HG02588 (cell line): ENCODE data around the gene CD44.

Source experiments
- ATAC-seq: cut with Tn5 transposase; IDR thresholded peaks from one replicate; pipeline ENCODE4 v1.9.1; 2021; ENCODE audit warnings: mild to moderate bottlenecking, moderate library complexity; ENCODE audit not compliant: unreplicated experiment

The CD44 gene

DNA sequence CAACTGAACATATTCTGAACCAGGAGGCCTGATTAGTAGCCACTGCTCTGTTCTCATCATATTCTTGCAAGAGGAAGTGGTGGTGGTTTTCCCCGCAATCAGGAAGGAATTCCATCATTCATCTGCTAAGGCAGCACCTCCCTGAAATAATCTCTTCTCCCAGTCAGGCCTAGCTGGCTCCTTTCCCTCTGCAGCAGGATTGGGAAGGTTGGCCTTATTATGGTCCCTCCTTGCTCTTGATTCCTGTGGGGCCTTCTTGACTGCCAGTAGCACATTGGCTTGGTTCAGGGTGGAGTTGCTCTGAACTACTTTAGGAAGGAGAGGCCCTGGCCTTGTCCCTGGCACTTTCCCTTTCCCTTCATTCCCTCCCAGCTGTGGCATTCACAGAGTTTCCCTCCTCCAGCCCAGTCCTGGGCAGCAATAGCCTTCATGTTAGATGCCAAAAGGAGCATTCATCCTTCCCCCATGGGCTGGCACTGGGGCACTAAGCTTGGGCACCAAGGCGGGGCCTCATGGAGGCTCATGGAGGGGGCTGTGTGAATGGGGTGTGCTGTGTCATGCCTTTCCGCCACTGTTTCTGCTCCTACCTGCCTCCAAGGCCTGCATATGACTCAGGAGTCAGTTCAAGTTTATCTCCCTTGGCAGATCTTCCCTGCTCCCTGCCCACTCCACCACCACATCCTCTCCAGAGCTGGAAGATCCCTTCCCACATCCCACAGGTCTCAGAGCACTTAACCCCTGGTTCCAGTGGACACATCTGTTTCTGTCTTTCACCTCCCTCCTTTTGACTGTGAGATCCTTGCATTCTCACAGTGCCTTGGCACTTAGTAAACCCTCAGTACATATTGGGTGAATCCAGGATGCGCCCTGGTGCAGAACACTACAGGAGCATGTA, 27.6 kb upstream of the CD44 start:
- ATAC-seq, result no peak

DNA sequence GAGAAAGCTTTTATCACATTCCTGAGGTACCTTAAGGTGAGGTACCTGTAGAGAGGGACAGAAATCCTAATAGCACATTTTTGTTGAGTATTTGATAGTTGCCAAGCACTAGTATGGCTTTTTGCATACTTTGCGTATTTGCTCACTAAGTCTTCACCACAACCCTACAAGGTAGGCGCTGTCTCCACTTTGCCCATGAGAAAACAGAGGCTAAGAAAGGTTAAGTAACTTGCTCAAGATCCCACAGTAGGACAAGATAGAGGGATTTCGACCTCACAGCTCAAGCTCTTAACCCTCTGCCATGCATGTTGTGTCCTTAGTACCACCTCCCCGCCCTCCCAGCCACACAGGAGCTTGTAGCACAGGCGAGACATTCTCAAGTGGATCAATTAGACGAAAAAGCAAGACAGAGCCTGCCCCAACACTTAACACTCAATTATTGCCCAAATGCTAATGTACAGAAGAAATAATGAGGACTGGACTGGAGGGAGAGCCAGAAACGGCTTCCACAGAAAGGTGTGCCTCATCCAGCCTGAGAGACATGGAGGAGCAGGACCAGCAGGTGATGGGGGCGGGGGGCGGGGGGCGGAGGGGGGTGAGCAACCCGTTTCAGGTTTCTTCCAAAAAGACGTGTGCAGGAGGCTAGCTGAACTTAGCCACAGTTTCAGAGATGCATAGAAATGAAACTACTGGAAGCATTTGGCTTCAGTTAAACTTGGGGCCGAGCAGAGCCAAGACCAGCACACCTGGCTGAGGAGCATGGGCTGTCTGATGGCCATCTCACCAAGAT, 26.7 kb upstream of the CD44 start:
- no peak for ATAC-seq

DNA sequence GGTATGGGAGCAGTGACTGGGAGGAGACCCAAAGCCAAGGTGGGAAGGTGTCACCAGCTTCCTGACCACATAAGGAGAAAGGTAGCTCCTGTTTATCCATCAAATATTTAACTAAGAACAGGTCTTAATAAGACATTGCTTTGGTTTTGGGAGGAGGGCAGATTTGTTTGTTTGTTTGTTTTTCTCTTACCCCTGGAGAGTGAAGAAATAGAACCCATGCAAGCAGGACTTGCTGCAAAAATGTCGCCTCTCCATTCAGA, 26.2 kb upstream of the CD44 start:
- no peak for ATAC-seq

DNA sequence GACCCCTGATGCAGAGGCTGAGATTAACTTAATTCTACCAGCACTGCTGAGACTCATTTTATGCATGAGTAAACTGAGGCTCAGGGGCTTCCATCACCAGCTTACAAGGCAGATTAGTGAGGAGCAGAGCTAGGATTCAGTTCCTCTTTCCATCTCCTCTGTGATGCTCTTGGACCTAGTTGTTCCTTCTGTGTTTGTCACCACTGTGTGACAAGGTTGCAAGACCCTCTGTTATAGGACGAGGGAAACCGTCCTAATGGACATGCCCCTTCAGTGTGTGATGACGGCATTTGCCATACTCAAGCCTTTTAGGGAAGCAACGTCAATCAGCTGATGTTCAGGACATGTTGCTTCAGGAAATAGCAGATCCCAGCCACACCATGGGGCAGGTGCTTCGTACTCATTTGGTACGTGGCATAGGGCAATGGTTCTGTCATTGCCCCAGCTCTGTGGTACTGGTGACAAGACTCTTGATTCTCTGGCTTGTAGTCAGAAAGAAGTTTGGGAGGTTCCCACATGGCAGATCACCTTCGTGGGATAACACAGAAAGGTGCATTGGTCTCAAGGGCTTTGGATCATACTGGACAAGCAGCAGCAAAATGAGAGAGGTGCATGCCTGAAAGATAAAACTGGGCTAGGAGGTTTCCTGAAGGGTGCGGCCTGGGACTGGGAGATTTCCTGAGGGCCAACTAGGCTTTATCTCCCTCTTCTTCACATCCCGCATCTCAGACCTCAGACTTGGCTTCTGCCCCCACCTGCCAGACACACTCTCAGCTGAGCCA, 23.9 kb upstream of the CD44 start:
- no peak for ATAC-seq

DNA sequence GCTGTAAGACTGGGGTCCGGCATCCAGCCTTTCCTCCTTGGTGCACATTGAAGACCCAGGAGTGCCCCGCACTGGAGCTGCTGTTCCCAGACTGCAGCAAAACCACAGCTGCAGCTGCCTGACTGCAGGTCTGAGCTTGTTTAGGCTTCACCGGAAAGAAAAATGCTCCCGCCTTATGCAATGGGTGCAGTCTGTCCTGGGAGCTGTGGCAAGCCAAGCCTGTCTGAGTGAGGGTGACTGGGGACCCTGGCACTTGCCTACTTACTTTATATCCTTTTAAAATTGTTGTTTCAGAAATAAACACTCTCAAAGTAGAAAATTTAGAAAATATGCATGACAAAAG, 23.3 kb upstream of the CD44 start:
- no peak for ATAC-seq

DNA sequence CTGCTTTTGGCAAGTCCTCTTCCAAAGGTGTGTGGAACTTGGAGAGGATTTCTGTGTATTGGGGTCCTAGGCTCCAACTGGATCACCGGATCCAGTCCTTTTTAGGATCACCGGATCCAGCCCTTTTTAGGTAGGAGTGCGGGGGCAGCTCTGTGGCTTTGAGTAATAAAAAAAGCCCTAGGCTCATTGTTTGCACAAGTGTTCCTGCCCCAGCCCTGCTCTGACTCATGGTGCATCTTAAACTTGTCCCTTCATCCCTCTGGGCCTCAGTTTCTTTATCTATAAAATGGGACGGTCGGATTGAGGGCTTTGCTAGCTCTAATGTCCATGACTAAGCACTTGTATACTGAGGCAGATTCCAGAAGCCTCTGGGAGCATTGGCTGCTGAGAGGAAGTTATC, 22.7 kb upstream of the CD44 start:
- ATAC-seq, result no peak

DNA sequence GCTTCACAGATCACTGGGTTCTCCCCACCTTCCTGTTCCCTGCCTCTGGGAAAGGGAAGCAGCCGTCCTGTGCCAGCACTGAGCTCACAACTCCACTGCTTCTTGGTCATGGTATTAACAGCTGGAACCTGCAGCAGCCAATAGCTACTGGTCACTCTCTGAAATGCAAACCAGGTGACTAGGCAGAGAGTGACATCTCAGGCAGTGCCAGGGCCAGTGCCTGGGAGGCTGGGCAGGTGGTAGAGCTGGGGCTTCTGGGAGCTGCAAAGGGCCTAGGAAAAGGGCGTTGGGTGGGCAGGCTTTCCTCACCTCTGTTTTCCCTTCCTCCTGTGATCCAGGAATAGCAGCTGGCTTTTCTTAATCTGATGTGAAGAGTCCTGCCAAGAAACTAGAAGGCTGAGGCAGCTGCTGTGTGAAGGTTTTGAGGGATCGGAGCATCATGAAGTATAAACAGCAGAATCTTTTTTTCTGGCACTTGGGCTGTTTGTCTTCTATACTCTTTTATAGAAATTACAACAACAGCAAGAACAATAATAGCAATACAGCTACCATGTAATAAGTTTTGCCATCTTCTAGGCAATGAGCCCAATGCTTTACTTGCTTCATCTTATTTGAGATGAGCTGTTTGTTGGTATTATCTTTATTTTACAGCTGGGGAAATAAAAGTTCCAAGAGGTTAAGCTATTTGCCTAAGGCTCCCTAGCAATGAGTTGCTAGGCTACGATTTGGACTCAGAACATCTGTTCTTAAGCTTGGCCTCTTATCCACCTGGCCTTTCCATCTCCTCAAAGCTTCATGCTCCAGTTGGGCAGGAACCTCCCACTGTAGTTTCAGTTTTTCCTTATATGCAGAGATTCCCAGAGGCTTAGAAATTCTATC, 22.0 kb upstream of the CD44 start:
- no peak for ATAC-seq

DNA sequence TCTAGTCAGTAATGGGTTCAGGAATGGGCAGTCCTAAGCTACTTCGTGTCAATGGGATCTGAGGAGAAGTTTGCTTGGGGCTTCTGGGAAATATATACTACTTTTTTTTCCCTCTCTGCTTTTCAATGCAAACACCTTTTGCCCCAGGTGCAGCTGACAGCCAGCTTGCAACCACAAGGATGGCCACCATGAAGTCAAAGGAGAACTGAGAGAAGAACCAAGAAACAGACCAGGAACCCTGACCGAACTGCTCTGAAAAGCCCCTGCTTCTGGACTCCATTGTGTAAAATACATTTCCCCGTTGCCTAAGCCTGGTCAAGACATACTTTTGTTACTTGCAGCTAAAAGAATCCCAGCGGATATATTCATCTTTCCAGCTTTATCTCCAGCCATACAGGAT, 20.1 kb upstream of the CD44 start:
- peak; percentile 87 for ATAC-seq

DNA sequence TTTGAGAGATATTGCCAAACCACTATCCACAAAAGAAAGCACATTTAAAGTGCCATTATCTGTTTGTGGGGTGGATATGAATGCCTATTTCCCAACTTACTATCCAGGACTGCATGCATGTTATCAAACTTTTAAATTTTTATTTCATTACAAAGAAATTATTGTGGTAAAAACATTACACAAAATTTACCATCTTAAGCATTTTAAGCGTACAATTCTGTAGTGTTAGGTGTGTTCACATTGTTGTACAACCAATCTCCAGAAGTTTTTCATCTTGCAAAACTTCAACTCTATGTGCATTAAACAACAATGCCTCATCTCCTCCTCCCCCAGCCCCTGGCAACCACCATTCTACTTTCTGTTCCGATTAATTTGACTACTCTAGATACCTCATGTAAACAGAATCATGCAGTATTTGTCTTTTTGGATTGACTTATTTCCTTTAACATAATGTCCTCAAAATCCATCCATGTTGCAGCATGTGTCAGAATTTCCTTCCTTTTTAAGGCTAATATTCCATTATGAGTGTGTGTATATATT, 17.6 kb upstream of the CD44 start:
- ATAC-seq, result no peak

DNA sequence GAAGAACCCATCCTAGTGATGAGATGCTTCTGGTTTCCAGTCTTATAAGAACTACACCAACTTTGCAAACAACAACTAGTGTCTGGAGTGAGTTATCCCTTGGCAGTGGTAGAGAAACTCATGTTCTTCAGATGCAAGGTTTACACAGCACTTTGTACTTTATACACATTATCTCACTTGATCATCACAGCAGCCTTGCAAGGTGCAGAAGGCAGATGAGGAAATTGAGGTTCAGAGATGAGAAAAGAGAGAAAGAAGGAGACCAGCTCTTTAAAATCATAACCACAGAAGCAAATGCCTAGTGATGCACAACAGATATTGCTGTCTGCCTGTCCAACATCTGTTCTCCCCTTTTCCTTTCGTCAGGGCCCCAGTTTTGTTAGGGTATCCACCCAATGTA, 16.7 kb upstream of the CD44 start:
- ATAC-seq, result no peak

DNA sequence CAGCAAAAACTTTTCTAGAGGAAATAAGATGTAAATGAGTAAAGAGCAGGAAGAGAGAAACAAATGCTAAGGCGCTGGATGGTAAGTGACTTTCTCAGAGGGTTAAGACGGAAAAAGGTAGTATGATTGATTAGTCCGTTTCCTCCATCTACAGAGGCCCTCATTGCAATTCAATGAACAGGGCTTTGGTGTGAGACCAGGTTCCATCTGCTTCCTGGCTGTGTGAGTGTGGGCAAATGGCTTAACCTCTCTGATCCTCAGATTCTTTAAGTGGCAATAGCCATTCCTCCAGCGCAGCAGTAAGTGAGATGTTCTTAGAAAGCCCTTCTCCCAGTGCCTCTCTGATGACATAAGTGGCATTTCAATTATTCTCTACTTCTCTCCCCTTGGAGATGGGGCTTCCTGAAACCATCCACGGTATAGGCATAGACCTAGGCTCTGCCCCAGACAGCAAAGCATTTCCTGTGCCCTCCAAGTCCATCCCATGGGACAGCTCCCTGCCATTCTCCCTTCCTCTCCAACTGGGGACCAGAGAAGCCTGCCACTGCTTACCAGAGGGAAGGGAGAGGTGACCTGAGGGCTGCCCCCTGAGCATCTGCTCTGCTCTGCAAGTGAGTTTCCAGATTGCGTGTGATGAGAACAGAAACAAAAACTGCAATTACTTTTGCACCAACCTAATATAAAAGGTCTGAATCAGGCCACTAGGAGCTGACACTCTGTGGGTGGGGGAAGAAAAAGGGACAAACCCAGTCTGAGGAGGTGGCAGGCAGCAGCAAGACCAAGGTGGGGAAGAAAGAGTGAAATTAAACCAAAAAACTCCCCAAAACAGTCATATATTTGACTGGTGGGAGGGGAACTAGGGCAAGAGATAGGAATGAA, 12.7 kb upstream of the CD44 start:
- ATAC-seq, result peak; percentile 67

DNA sequence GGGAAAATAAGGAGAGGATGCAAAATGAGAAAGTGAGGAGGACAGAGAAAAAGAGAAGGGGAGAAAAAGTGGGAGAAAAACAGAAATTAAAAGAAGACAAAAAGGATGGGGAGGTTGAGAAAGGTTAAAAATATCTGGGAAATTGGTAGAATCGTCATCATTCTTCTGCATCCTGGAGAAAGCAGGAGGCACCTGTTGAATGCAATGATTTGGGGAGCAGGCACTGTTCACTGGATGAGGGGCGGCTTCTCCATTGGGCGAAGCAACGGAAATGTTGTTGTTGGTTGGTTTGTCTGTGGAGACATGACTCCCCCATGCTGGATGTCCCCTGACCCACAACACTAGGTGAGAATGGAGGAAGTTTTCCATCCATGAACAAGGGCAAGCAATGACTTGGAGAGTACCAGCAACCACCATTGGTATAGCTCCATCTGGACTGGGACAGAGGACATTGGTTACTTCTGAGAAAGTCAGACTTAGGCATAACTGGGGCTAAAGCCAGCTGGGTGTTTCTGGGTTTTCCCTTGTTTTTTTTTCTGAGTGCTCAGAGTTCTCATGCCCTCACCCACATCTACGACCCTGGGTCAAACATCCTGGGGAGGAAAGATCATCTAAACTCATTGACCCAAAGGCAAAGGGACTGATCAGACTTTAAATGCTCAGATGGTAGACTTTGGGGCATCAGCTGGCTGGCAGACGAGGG, 11.9 kb upstream of the CD44 start:
- ATAC-seq, result peak; percentile 31

DNA sequence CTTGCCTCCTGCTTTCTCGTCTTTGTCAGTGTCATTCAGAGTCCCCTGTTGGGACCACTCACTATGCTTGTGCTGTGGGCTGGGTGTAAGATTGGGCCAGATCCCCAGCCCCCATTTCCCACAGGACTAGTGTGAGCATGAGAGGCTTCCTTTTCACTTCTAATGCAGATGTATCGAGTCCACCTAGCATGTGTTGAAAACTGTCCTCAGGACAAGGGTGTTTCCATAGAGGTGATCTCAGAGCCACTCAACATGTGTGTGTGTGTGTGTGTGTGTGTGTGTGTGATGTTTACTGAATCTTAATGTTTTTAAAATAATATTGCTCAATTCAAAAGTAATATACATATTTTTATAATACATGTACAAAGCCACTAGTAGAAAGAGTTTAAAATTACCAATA, 11.4 kb upstream of the CD44 start:
- peak; percentile 24 for ATAC-seq

DNA sequence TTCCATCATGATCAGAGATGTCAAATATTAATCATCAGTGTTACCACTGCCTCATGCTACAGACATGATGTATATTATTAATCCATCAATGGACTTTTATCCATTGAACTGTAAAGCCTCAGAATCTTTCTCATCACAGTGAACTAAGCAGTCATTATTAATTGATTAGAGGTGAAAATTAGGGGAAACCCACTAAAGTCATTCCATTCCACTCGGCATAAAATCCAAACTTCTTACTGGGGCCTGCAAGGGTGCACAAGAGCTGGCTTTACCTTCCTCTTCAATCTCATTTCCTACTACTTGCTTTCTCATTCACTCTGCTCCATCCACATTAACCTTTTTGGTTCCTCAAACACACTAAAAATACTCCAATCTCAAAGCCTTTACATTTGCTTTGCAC, 7.9 kb upstream of the CD44 start:
- no peak for ATAC-seq

DNA sequence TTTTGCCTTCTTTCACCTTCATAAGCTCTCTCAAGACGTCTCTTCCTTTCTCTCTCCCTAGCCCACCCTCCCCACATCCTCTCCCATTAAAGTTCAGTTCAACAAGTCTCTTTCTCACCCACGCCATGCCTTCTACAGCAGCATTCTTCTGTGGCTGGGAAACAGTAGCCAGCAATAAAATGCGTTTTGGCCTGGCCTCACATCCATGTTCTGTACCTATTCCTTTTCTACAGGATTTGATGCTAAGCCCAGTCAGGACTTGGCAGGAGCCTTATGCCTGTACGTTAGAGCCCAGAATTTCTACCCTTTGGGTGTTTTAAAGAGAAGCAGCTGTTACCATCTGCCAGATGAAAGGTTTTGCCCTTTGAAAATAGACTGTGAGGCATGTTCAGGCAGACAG, 7.1 kb upstream of the CD44 start:
- no peak for ATAC-seq

DNA sequence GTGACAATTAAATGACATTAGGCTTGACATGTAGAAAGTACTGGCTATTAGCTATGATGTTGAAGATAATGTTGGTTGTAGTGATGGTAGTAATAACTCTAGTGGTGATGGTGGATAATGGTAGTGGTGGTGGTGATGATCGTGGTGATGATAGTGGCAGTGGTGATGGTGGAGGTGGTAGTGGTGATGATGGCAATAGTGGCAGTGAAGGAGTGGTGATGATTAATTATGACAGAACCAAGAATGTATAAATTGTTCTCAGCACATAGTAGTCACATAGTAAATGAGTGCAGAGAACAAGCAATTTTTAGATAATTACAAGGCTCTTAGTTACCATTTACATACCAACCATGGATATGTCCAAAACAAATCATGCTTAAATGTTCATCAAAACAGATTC, 5.3 kb upstream of the CD44 start:
- ATAC-seq, result no peak

DNA sequence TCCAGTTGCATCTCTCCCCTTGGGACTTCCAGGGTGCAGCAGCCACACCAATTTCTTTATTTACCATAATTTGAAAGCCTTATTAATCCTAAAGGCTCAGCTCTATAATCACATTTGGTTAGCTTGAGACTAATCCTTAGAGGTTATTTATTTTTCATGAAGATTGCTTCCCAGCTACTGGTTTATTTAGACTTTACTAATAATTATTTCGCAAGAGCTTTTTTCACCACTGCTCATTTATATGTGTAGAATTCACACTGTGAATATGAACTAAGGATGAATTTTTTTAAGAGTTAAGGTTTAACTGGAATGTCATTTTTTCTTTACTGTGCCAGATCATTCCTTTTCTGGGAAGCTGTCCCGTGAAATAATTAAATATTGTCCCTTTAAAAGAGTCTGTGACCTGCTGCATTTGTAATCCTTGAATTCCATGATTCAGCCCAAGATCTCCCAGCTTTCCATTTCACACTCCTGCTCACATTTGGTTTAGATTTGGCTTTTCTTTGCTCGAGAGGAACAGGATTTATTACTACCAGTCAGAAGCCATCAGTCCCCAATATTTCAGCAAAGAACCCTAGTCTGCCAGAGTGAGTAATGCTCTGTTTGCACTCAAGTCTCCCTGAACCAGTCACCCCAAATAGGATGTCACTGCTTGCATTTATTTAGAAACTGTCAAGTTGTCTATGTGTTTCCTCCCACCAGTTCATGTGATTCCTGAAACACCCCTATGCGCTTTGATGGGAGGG, 4.4 kb upstream of the CD44 start:
- ATAC-seq, result no peak

DNA sequence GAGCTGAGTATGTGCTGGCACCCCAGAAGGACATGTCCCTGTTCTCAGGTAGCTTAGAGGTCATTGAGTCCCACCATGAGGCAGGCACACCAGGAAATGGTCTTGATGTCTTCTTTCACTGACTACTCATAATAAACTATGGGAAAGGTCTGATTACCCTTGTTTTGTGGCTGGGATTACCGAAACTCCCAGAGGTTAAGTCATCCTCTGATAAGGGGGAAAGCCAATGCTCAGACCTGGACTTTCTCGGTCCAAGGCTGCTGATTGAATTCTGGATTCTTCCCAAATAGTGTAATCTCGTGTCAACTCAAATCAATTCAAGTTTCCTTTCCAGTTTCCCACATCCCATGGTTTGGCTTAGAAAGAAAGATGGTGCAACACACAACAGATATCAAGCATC, 3.7 kb upstream of the CD44 start:
- no peak for ATAC-seq
